HCT116 (cell line): ENCODE results near the gene NDUFB8. TPM values are rescaled to one million over a fixed set of nuclear protein-coding genes. Genes with fewer than 3 reads are reported as not detected.

Source experiments
- total RNA-seq: library from RNA; stranded (reverse); gene quantifications from one replicate; pipeline ENCODE4 v1.2.1, GENCODE V29; 2021; ENCODE audit not compliant: unreplicated experiment

NDUFB8 gene
- total RNA-seq, 1 experiment from 2014 or later: 243 TPM

Other genes with a start within 250 kb of the NDUFB8 start
- 54.6 TPM for gene BLOC1S2, start 243.2 kb downstream of the NDUFB8 start, total RNA-seq
- 0.17 TPM for gene PKD2L1, start 199.6 kb downstream of the NDUFB8 start, total RNA-seq
- 652 TPM for gene SCD, start 182.6 kb downstream of the NDUFB8 start, total RNA-seq
- not detected for gene WNT8B, start 66.9 kb downstream of the NDUFB8 start, total RNA-seq
- 30.9 TPM for gene SEC31B, start 10.0 kb downstream of the NDUFB8 start, total RNA-seq
- 67.2 TPM for gene HIF1AN, start 6.1 kb upstream of the NDUFB8 start, total RNA-seq
- 5.0 TPM for gene PAX2, start 215.7 kb upstream of the NDUFB8 start, total RNA-seq